SK-N-SH (cell line): Measurements from ENCODE around the gene TGM3. TPM values are rescaled to one million over a fixed set of nuclear protein-coding genes. Genes with fewer than 3 reads are reported as not detected.

Experiments used
- CTCF ChIA-PET: fragments of 300-600, 350-600 bp; formaldehyde crosslinking; extraction: SDS; loops from one replicate; lab custom pipeline; 2021; lab: Yijun Ruan, JAX
- POLR2A ChIA-PET: fragments of 350-600 bp; sonication (Branson Sonifier 250); formaldehyde crosslinking; extraction: SDS; loops from one replicate; lab custom pipeline; 2020; ENCODE audit warnings: antibody characterized with exemption, inconsistent platforms; lab: Yijun Ruan, JAX
- DNase-seq: peaks from one replicate; pipeline ENCODE4 v3.0.0; 2012
- H2AFZ ChIP-seq: fragments of 200-600 bp; sonication (generic); 2 replicates; pipeline ENCODE4 v1.8.1; 2016; ENCODE audit warnings: antibody characterized with exemption, mild to moderate bottlenecking, low read depth
- H3F3A ChIP-seq: fragments of 200-600 bp; sonication (generic); replicated peaks from 2 replicates; pipeline ENCODE3; 2016; ENCODE audit warnings: antibody characterized with exemption, mild to moderate bottlenecking; ENCODE audit not compliant: insufficient read depth
- H3K27ac ChIP-seq, 2 experiments: fragments of 200-500 bp in 1 of 2; fragments of 200-600 bp in 1 of 2; sonication (Bioruptor generic) in 1 of 2; sonication (generic), shearing (Covaris generic) in 1 of 2; 2 replicates each; pipeline versions ENCODE4 v1.5.1 to v1.6.1; 2014 to 2016; ENCODE audit warnings: low read depth in 2 of 2, inconsistent platforms in 1 of 2, low read length in 1 of 2, mild to moderate bottlenecking in 1 of 2, mixed read lengths in 1 of 2
- H3K27me3 ChIP-seq: fragments of 200-600 bp; sonication (generic), shearing (Covaris generic); 2 replicates; pipeline ENCODE4 v1.6.1; 2016; ENCODE audit warnings: mixed run types; ENCODE audit not compliant: insufficient read depth
- H3K36me3 ChIP-seq, 2 experiments: fragments of 200-500 bp in 1 of 2; fragments of 200-600 bp in 1 of 2; sonication (Bioruptor generic) in 1 of 2; sonication (generic) in 1 of 2; replicated peaks in 1 of 2; 2 replicates each; pipeline versions ENCODE3 to v1.5.1; 2014 to 2016; ENCODE audit warnings: low read length in 1 of 2, mild to moderate bottlenecking in 1 of 2; ENCODE audit not compliant: insufficient read depth in 2 of 2, control insufficient read depth in 1 of 2
- H3K4me1 ChIP-seq, 2 experiments: fragments of 200-500 bp in 1 of 2; fragments of 200-600 bp in 1 of 2; sonication (Bioruptor generic) in 1 of 2; sonication (generic), shearing (Covaris generic) in 1 of 2; 2 replicates each; pipeline versions ENCODE4 v1.5.1 to v1.6.1; 2014 to 2016; ENCODE audit warnings: low read depth in 1 of 2, low read length in 1 of 2, mixed run types in 1 of 2; ENCODE audit not compliant: insufficient read depth in 2 of 2, control insufficient read depth in 1 of 2
- H3K4me2 ChIP-seq: fragments of 200-600 bp; sonication (generic), shearing (Covaris generic); 2 replicates; pipeline ENCODE4 v1.6.1; 2017; ENCODE audit warnings: mixed run types
- H3K4me3 ChIP-seq, 2 experiments: fragments of 200-500 bp in 1 of 2; fragments of 200-600 bp in 1 of 2; sonication (Bioruptor generic) in 1 of 2; sonication (generic), shearing (Covaris generic) in 1 of 2; 2 replicates each; pipeline versions ENCODE4 v1.5.1 to v1.8.1; 2014 to 2016; ENCODE audit warnings: low read depth in 2 of 2, inconsistent platforms in 1 of 2, low read length in 1 of 2, mild to moderate bottlenecking in 1 of 2, mixed read lengths in 1 of 2, moderate library complexity in 1 of 2
- H3K79me2 ChIP-seq: fragments of 200-600 bp; sonication (generic); 2 replicates; pipeline ENCODE4 v1.8.1; 2017; ENCODE audit warnings: mild to moderate bottlenecking; ENCODE audit not compliant: insufficient read depth
- H3K9ac ChIP-seq: fragments of 200-600 bp; sonication (generic); 2 replicates; pipeline ENCODE4 v1.6.1; 2017; ENCODE audit warnings: mixed run types
- H3K9me2 ChIP-seq: fragments of 200-600 bp; sonication (generic); 2 replicates; pipeline ENCODE4 v1.6.1; 2017; ENCODE audit warnings: mixed run types
- H3K9me3 ChIP-seq: fragments of 200-600 bp; sonication (generic); 2 replicates; pipeline ENCODE4 v1.6.1; 2017; ENCODE audit warnings: mixed run types, mild to moderate bottlenecking, moderate library complexity
- H4K20me1 ChIP-seq: fragments of 200-600 bp; sonication (generic); 2 replicates; pipeline ENCODE4 v1.6.1; 2017; ENCODE audit warnings: mild to moderate bottlenecking, mixed run types; ENCODE audit not compliant: insufficient read depth
- EP300 ChIP-seq, 2 experiments: IDR thresholded peaks; 2 replicates each; pipeline versions ENCODE4 v1.4.0 to v1.6.1; 2012; ENCODE audit warnings: borderline replicate concordance in 1 of 2, low read depth in 1 of 2, low read length in 1 of 2
- FOXJ3 ChIP-seq: sonication (generic); formaldehyde crosslinking; IDR thresholded peaks from 2 replicates; pipeline ENCODE4 v1.5.1; 2020; ENCODE audit warnings: mild to moderate bottlenecking, missing genetic modification reagents
- FOXM1 ChIP-seq: IDR thresholded peaks from 2 replicates; pipeline ENCODE4 v1.4.0; 2012; ENCODE audit warnings: low read depth, mild to moderate bottlenecking
- GABPA ChIP-seq: IDR thresholded peaks from 2 replicates; pipeline ENCODE4 v1.4.0; 2012; ENCODE audit warnings: low read depth, mild to moderate bottlenecking
- GATA2 ChIP-seq: sonication (generic); formaldehyde crosslinking; IDR thresholded peaks from 2 replicates; pipeline ENCODE4 v1.5.0; 2020; ENCODE audit warnings: mild to moderate bottlenecking, missing genetic modification reagents
- JUND ChIP-seq: IDR thresholded peaks from 2 replicates; pipeline ENCODE4 v1.4.0; 2012
- MXI1 ChIP-seq: IDR thresholded peaks from 2 replicates; pipeline ENCODE4 v1.6.1; 2012; ENCODE audit warnings: mild to moderate bottlenecking, low read depth, low read length, improper control_type of control experiment
- NFIC ChIP-seq: IDR thresholded peaks from 2 replicates; pipeline ENCODE4 v1.4.0; 2012; ENCODE audit warnings: borderline replicate concordance
- RAD21 ChIP-seq: IDR thresholded peaks from 2 replicates; pipeline ENCODE4 v1.6.1; 2012; ENCODE audit warnings: mild to moderate bottlenecking, low read length
- RCOR1 ChIP-seq: fragments of 150-350 bp; IDR thresholded peaks from 2 replicates; pipeline ENCODE4 v1.6.1; 2017; ENCODE audit warnings: antibody characterized with exemption, low read length
- SIN3A ChIP-seq: IDR thresholded peaks from 2 replicates; pipeline ENCODE4 v1.6.1; 2012; ENCODE audit warnings: low read depth, mild to moderate bottlenecking, low read length, moderate library complexity, borderline replicate concordance
- TCF12 ChIP-seq: IDR thresholded peaks from 2 replicates; pipeline ENCODE4 v1.4.0; 2012
- YY1 ChIP-seq: IDR thresholded peaks from 2 replicates; pipeline ENCODE4 v1.4.0; 2012; ENCODE audit warnings: low read depth, mild to moderate bottlenecking
- WGBS: methylation state at CpG from one replicate; pipeline ENCODE4 v1.1.6; 2017; ENCODE audit warnings: low lambda C conversion rate; 5-methylcytosine and 5-hydroxymethylcytosine counted together
- polyA plus RNA-seq, 3 experiments: library from polyadenylated mRNA; depleted of rRNA; stranded (reverse); fragments of >200 nt; gene quantifications; 2 replicates each; pipeline ENCODE4 v1.2.3, GENCODE V29; 2012

TGM3 gene
- polyA plus RNA-seq, 1 of the 3 experiments (the other 2 are of a cell fraction): not detected

DNA sequence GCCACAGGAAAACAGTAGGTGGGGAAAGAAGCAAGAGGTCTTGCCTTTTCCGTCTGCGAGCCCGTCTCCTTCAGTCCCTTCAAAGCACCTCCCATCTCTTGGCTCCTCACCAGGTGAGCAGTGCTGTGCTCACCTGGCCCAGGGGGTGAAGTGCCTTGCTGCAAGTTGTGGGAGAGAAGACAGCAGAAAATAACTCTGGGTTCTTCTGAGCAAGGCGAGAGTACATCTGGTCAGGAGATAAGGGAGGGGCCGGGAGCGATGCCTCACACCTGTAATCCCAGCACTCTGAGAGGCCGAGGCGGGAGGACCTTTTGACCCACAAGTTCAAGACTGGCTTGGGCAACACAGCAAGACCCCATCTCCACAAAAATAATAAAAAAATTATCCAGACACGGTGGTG lies 35.6 kb upstream of the TGM3 start:
- 67% methylated on average over 8 of the region's 9 CpGs for WGBS
- DNase-seq: no peak
- Histone ChIP-seq H3K9me3 (no peaks in the 10 kb centered on the region), H3K27ac (no peak overlapping the region), H3K27me3 (no peaks in the 10 kb centered on the region; the same call in 1 of the 2 replicates), H3K4me3 (no peak overlapping the region), H2AFZ (no peak overlapping the region), H3K36me3 (no peaks in the 10 kb centered on the region), H4K20me1 (no peaks in the 10 kb centered on the region), H3K4me1 (no peaks in the 10 kb centered on the region), H3K79me2 (no peaks in the 10 kb centered on the region), H3K4me2 (no peak overlapping the region), H3K9me2 (no peaks in the 10 kb centered on the region), H3K9ac (no peak overlapping the region), H3F3A (no peaks in the 10 kb centered on the region)
- ChIA-PET CTCF (no interaction called here), POLR2A (no interaction called here)
- TF ChIP-seq NFIC (no peak), TCF12 (no peak), RAD21 (no peak), SIN3A (no peak), JUND (no peak), GATA2 (CRISPR knock-in tag) (no peak), EP300 (IDR thresholded peaks at IDR 0.05; ENCODE audit: borderline replicate concordance in 1 of 2, low read depth in 1 of 2, low read length in 1 of 2) (no peak), MXI1 (no peak)

- Histone ChIP-seq H3K4me3 (no peak overlapping the region), H3K4me1 (no peaks in the 10 kb centered on the region), H3K36me3 (no peaks in the 10 kb centered on the region), H3K9me3 (no peaks in the 10 kb centered on the region), H2AFZ (no peak overlapping the region), H3K9me2 (no peaks in the 10 kb centered on the region), H3K27ac (no peak overlapping the region), H3K79me2 (no peaks in the 10 kb centered on the region), H3F3A (no peaks in the 10 kb centered on the region), H3K9ac (no peak overlapping the region), H3K27me3 (no peaks in the 10 kb centered on the region; the same call in 1 of the 2 replicates), H3K4me2 (no peak overlapping the region), H4K20me1 (no peaks in the 10 kb centered on the region)
- ChIA-PET POLR2A (no interaction called here), CTCF (no interaction called here)
- WGBS: 31% methylated on average over 8 of the region's 8 CpGs
- no peak for TF ChIP-seq GABPA
- DNase-seq: no peak
These were observed 34.7 kb upstream of the TGM3 start for GRCh38 chr20:2261046-2261485.

DNA sequence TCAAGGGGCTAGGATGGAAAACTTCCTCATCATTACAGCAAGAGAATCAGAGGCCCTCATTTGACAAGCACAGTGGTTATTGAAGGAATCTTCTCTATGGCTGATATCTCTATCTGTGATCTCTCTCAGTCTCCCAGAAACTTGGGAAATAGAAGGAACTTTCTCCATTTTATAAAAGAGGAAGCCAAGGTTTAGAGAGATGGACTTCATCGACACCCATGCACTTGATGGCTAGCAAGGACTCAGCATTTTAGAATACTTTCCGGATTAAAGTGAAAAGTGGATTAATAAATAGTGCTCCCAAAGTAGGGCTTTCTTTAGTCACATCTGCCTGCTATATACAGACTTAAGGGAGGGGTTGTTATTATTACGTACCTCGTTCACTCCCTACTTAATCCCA lies 34.2 kb upstream of the TGM3 start:
- no peak overlapping the region for H2AFZ ChIP-seq
- no peak overlapping the region for H3K9ac ChIP-seq
- DNase-seq: no peak
- no peaks in the 10 kb centered on the region for H3K4me1 ChIP-seq
- H3K79me2 ChIP-seq: no peaks in the 10 kb centered on the region
- H4K20me1 ChIP-seq: no peaks in the 10 kb centered on the region
- no peaks in the 10 kb centered on the region; the same call in 1 of the 2 replicates for H3K27me3 ChIP-seq
- TF ChIP-seq EP300 (IDR thresholded peaks at IDR 0.05; ENCODE audit: borderline replicate concordance in 1 of 2, low read depth in 1 of 2, low read length in 1 of 2) (no peak), YY1 (no peak), RCOR1 (no peak), FOXJ3 (no peak), FOXM1 (no peak)
- TF ChIP-seq, all 33 proteins: peak for 0
- CTCF ChIA-PET: no interaction called here
- Histone ChIP-seq H3K27ac (no peak overlapping the region), H3F3A (no peaks in the 10 kb centered on the region), H3K9me3 (no peaks in the 10 kb centered on the region), H3K9me2 (no peaks in the 10 kb centered on the region), H3K4me2 (no peak overlapping the region), H3K4me3 (no peak overlapping the region), H3K36me3 (no peaks in the 10 kb centered on the region)
- WGBS: 72% methylated on average over 4 of the region's 4 CpGs
- POLR2A ChIA-PET: interaction anchor here (0.6 kb wide), 2 partner anchors 24 to 41 kb away, joined by 3 read pairs; no protein-coding TSS in a partner anchor
